NCI-H446 (cell line): ENCODE results near the gene BBS10.
"Not testable (repeated sequence)": the region's sequence is repeated elsewhere in the genome, so short reads cannot be mapped to it uniquely, and the experiment has no call there.

Experiments used
- DNase-seq, 2 experiments: peaks; one replicate each; lab custom pipeline; 2025; lab: John Stamatoyannopoulos, UW

Gene BBS10

DNA sequence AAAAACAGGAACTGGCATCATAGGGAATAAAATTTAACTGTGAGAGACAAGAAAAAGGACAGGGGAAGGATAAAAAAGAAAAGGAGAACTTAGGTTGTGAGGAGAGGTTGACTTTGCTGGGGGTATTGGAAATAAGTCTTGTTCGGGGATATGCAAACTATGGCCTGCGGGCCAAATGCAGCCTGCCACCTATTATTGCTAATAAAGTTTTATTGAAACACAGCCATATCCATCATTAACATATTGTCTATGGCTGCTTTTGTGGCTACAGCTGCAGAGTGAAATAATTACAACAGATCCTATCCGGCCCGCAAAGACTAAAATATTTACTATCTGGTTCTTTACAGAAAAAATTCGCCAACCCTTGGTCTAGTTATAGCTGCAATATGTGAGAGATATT is 18.6 kb downstream of the BBS10 start:
- DNase-seq: no peak

DNA sequence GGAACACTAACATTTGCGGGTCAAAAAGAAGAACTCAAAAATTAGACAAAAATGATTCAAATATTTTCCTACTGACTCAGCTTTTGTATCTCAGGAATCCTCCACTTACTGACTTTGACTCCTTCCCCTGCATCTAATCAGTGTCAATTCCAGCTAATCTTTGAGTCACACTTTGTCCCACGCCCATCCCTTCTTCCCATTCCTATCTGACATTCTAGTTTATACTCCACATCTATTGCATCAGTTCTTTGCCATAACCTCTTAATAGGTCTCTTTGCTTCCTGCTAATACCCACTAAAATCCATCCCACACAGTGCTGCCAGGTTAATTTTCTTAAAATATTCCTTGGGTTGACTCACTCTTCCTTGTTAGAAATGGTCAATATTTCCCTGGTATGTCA is 19.1 kb downstream of the BBS10 start:
- DNase-seq: no peak

DNA sequence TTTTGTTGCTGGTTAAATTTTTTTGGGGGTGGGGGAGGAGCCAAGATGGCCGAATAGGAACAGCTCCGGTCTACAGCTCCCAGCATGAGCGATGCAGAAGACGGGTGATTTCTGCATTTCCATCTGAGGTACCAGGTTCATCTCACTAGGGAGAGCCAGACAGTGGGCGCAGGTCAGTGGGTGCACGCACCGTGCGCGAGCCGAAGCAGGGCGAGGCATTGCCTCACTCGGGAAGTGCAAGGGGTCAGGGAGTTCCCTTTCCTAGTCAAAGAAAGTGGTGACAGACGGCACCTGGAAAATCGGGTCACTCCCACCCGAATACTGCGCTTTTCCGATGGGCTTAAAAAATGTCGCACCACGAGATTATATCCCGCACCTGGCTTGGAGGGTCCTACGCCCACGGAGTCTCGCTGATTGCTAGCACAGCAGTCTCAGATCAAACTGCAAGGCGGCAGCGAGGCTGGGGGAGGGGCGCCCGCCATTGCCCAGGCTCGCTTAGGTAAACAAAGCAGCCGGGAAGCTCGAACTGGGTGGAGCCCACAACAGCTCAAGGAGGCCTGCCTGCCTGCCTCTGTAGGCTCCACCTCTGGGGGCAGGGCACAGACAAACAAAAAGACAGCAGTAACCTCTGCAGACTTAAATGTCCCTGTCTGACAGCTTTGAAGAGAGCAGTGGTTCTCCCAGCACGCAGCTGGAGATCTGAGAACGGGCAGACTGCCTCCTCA is 28.5 kb downstream of the BBS10 start:
- not testable (repeated sequence) for DNase-seq

- DNase-seq: no peak
Measured at GRCh38 chr12:76318773-76319594, 29.2 kb downstream of the BBS10 start.

- no peak for DNase-seq
Measured at GRCh38 chr12:76317976-76318375, 30.2 kb downstream of the BBS10 start.

GRCh38 chr12:76316468-76316867 is 31.7 kb downstream of the BBS10 start:
- no peak for DNase-seq

GRCh38 chr12:76313299-76313698 is 34.9 kb downstream of the BBS10 start:
- DNase-seq: peak in 1 of 2 experiments; percentile 4

DNA sequence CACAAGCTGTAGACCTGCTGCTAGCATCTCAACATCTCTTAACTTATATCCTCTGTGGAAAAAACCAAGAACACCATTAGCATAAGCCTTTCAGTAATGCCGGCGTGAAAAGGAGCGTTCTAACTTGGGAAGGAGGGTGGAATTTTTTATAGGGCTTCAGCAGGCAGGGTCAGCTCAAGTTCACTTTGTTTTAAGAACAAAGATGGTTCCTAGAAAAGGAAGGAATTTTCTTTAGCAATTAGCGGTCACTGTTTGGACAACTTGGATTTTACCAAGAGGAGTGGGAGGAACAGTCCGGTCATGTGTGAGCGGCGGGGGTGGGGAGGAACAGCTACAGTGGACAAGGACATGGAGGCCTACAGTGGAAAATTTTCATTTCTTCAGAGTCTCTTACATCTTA is 35.9 kb downstream of the BBS10 start:
- DNase-seq: no peak

GRCh38 chr12:76311796-76312195 is 36.4 kb downstream of the BBS10 start:
- no peak for DNase-seq

- DNase-seq: no peak
Measured at GRCh38 chr12:76310110-76310509, 38.1 kb downstream of the BBS10 start.

- no peak for DNase-seq
Measured at GRCh38 chr12:76308866-76309265, 39.3 kb downstream of the BBS10 start.

GRCh38 chr12:76307083-76307482 is 41.1 kb downstream of the BBS10 start:
- no peak for DNase-seq

- DNase-seq: no peak
Measured at GRCh38 chr12:76303989-76304460, 44.2 kb downstream of the BBS10 start.

GRCh38 chr12:76303365-76303764 is 44.9 kb downstream of the BBS10 start:
- no peak for DNase-seq

DNA sequence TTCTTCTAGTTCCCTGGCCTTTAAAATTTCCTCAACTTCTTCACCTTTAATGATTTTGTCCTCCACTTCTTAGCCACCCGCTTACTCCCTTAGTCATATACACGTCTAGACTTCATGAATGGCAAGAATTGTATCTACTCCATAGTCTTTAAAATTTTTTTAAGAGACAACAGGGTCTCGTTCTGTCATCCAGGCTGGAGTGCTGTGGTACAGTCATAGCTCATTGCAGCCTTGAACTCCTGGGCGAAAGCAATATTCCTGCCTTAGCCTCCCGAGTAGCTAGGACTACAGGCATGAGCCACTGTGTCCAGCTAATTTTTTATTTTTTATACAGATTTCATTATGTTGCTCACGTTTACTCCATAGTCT is 47.9 kb downstream of the BBS10 start:
- no peak for DNase-seq

- DNase-seq: no peak
Measured at GRCh38 chr12:76299536-76300296, 48.5 kb downstream of the BBS10 start.
